Endodermal cell (in vitro differentiated cells): ENCODE results near the gene KDELR3. TPM values are rescaled to one million over a fixed set of nuclear protein-coding genes. Genes with fewer than 3 reads are reported as not detected.

Experiments used
- DNase-seq: peaks from one replicate; pipeline ENCODE4 v3.0.0-alpha.2; 2017
- H3K27ac ChIP-seq: 2 replicates; pipeline ENCODE4 v1.5.1; 2013; ENCODE audit warnings: mild to moderate bottlenecking, low read depth, low read length, moderate library complexity
- H3K27me3 ChIP-seq: 2 replicates; pipeline ENCODE4 v1.6.1; 2013; ENCODE audit warnings: mild to moderate bottlenecking, low read length, moderate library complexity; ENCODE audit not compliant: insufficient read depth, control insufficient read depth, poor library complexity, severe bottlenecking
- H3K36me3 ChIP-seq: 2 replicates; pipeline ENCODE4 v1.7.0; 2013; ENCODE audit warnings: mild to moderate bottlenecking, low read length, moderate library complexity; ENCODE audit not compliant: control insufficient read depth, insufficient read depth
- H3K4me1 ChIP-seq: one replicate; pipeline ENCODE4 v1.7.0; 2013; ENCODE audit warnings: low read length; ENCODE audit not compliant: control insufficient read depth, insufficient read depth
- H3K4me3 ChIP-seq: 2 replicates; pipeline ENCODE4 v1.5.1; 2013; ENCODE audit warnings: mild to moderate bottlenecking, low read length, moderate library complexity
- H3K9ac ChIP-seq: 2 replicates; pipeline ENCODE4 v1.6.1; 2013; ENCODE audit warnings: mild to moderate bottlenecking, low read length, moderate library complexity; ENCODE audit not compliant: poor library complexity, severe bottlenecking; ENCODE audit errors: extremely low read depth
- H3K9me3 ChIP-seq: 2 replicates; pipeline ENCODE4 v1.6.1; 2013; ENCODE audit warnings: mild to moderate bottlenecking, low read length, moderate library complexity; ENCODE audit not compliant: control insufficient read depth
- H3K27ac Mint-ChIP-seq: 2 replicates; pipeline ENCODE4 v1.8.0; 2020; ENCODE audit warnings: mixed read lengths
- H3K27me3 Mint-ChIP-seq: 2 replicates; pipeline ENCODE4 v1.8.0; 2021; ENCODE audit warnings: mild to moderate bottlenecking, mixed read lengths; ENCODE audit not compliant: insufficient read depth
- H3K36me3 Mint-ChIP-seq: 2 replicates; pipeline ENCODE4 v1.8.0; 2020; ENCODE audit warnings: low read depth, mixed read lengths
- H3K4me1 Mint-ChIP-seq: 2 replicates; pipeline ENCODE4 v1.8.0; 2020; ENCODE audit warnings: mixed read lengths
- H3K4me3 Mint-ChIP-seq: 2 replicates; pipeline ENCODE4 v1.8.0; 2020; ENCODE audit warnings: mild to moderate bottlenecking, moderate library complexity, mixed read lengths
- H3K9me3 Mint-ChIP-seq: 2 replicates; pipeline ENCODE4 v1.8.0; 2020; ENCODE audit warnings: mild to moderate bottlenecking, mixed read lengths
- WGBS, 2 experiments: methylation state at CpG; one replicate each; pipeline versions ENCODE4 v1.1.5 to v1.1.7; 2013; ENCODE audit warnings: missing lambda C conversion rate in 2 of 2, mixed read lengths in 1 of 2; ENCODE audit not compliant: insufficient coverage in 1 of 2, insufficient read length in 1 of 2; 5-methylcytosine and 5-hydroxymethylcytosine counted together
- total RNA-seq, 2 donors: library from RNA; stranded (reverse); fragmentation: NEBNext Ultra II Directional in 1 of 2; extraction: Animal tissue kit (Norgen Biotek cat#: 25700) in 1 of 2; gene quantifications; 2 replicates in 1 of 2; 3 replicates in 1 of 2; pipeline ENCODE4 v1.2.1, GENCODE V29; 2021
- TF ChIP-seq, protein P1 (sequence below): fragments of 200-600 bp; sonication (generic); conservative IDR thresholded peaks from 2 replicates; pipeline ENCODE4 v1.5.0; 2021; ENCODE audit warnings: antibody characterized with exemption, mild to moderate bottlenecking

Gene KDELR3
- total RNA-seq, 2 donors from 2014 or later, result 11.4 to 14.9 TPM

DNA sequence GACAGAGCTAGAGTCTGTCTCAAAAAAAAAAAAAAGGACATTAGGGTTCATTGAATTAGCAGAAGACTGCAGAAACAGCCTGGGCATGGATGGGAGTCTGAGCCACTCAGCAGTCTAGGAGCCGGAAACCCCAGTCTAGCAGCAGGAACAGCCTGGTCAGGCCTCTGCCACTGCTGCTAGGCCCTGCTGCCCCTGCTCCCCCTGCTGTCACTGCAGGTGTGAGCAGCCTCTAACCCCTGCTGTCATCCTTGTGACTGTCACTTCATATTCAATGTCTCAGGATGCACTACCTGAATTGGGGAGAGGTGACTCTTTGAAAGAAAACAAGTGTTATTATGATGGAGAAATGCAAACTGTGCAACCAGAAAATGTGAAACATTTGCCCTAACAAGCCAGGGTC lies 45.2 kb downstream of the KDELR3 start:
- no peaks in the 10 kb centered on the region for H3K9me3 ChIP-seq
- H3K4me3 Mint-ChIP-seq, result no peak overlapping the region
- H3K4me1 Mint-ChIP-seq, result peaks cover 5% of the 10 kb centered on the region
- H3K27ac Mint-ChIP-seq, result no peak overlapping the region
- no peaks in the 10 kb centered on the region for H3K4me1 ChIP-seq
- TF ChIP-seq, protein P1, sequence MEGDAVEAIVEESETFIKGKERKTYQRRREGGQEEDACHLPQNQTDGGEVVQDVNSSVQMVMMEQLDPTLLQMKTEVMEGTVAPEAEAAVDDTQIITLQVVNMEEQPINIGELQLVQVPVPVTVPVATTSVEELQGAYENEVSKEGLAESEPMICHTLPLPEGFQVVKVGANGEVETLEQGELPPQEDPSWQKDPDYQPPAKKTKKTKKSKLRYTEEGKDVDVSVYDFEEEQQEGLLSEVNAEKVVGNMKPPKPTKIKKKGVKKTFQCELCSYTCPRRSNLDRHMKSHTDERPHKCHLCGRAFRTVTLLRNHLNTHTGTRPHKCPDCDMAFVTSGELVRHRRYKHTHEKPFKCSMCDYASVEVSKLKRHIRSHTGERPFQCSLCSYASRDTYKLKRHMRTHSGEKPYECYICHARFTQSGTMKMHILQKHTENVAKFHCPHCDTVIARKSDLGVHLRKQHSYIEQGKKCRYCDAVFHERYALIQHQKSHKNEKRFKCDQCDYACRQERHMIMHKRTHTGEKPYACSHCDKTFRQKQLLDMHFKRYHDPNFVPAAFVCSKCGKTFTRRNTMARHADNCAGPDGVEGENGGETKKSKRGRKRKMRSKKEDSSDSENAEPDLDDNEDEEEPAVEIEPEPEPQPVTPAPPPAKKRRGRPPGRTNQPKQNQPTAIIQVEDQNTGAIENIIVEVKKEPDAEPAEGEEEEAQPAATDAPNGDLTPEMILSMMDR, result peak; percentile 75
- WGBS, 2 experiments, result 97% methylated on average over 1 of the region's 1 CpG; no CpG with 5 or more reads in 1 of the 2 experiments
- H3K27me3 ChIP-seq, result no peaks in the 10 kb centered on the region
- H3K9ac ChIP-seq, result no peak overlapping the region
- no peaks in the 10 kb centered on the region for H3K27me3 Mint-ChIP-seq
- peak; percentile 85 for DNase-seq
- H3K36me3 ChIP-seq, result no peaks in the 10 kb centered on the region
- H3K36me3 Mint-ChIP-seq, result no peaks in the 10 kb centered on the region
- no peak overlapping the region for H3K4me3 ChIP-seq
- H3K9me3 Mint-ChIP-seq, result no peaks in the 10 kb centered on the region
- H3K27ac ChIP-seq, result no peak overlapping the region

DNA sequence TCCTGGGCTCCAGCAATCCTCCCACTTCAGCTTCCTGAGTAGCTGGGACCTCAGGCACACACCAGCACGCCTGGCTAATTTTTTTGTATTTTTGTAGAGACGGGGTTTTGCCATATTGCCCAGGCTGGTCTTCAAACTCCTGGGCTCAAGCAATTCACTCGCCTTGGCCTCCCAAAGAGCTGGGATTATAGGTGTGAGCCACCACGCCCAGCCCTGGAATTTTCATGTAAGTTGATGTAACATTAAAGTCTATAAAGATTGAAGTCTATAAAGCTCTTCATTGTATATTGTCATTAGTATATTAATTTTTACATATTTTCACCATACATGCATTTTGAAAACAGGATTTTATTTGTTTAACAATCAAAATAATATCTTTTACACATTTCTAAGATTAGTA lies 50.7 kb downstream of the KDELR3 start:
- no peaks in the 10 kb centered on the region for H3K36me3 Mint-ChIP-seq
- H3K9me3 Mint-ChIP-seq, result no peaks in the 10 kb centered on the region
- TF ChIP-seq, protein P1, result no peak
- Histone ChIP-seq H3K4me1 (no peaks in the 10 kb centered on the region), H3K36me3 (no peaks in the 10 kb centered on the region), H3K4me3 (no peak overlapping the region), H3K9ac (no peak overlapping the region), H3K9me3 (no peaks in the 10 kb centered on the region), H3K27ac (no peak overlapping the region), H3K27me3 (no peaks in the 10 kb centered on the region)
- 93% methylated on average over 4 of the region's 4 CpGs for WGBS, 2 experiments
- no peak overlapping the region for H3K27ac Mint-ChIP-seq
- no peaks in the 10 kb centered on the region for H3K27me3 Mint-ChIP-seq
- H3K4me1 Mint-ChIP-seq, result peaks cover 3% of the 10 kb centered on the region
- DNase-seq, result no peak
- no peak overlapping the region for H3K4me3 Mint-ChIP-seq

DNA sequence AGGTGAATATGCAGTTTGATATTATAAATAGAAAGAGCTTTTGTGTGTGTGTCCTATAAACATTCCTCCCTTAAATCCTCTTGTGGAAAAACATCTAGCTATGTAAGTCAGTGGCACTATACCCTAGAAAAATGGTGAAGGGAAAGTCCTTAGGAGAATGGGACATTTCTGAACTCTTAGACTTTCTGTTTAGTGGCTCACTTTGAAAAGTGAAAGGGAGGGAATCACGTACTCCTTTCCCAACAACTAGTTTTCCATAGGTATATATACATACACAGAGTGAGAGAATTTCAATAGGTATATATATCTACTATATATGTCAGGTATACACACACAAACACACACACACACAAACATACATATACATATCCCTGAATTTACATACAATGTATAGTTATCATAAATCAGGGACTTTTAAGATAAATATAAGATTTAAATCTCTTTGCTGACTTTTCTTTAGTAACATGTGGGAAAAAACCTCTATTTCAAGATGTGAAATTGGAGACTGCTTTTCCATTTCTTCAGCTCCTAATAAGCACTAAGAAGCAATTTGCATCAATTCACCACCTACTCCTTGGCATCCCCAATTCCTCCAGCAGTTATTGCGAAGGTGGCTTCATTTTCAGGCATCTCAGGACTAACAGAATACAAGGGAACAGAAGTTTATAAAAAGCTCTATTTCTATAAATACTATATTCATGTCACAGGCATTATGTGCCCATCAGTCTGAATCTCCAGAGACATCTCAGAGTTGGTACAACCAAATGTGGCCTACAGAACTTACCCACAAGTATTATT lies 51.8 kb downstream of the KDELR3 start:
- Histone ChIP-seq H3K4me3 (no peak overlapping the region), H3K36me3 (no peaks in the 10 kb centered on the region), H3K9ac (no peak overlapping the region), H3K27ac (no peak overlapping the region), H3K4me1 (no peaks in the 10 kb centered on the region), H3K27me3 (no peaks in the 10 kb centered on the region), H3K9me3 (no peaks in the 10 kb centered on the region)
- 93 to 100% methylated on average over 1 of the region's 2 CpGs for WGBS, 2 experiments
- DNase-seq, result no peak
- no peak overlapping the region for H3K27ac Mint-ChIP-seq
- TF ChIP-seq, protein P1, result no peak
- H3K36me3 Mint-ChIP-seq, result no peaks in the 10 kb centered on the region
- H3K4me1 Mint-ChIP-seq, result peaks cover 3% of the 10 kb centered on the region
- H3K9me3 Mint-ChIP-seq, result no peaks in the 10 kb centered on the region
- no peak overlapping the region for H3K4me3 Mint-ChIP-seq
- no peaks in the 10 kb centered on the region for H3K27me3 Mint-ChIP-seq
